Measurements from ENCODE around the gene RPSA.

- TF ChIP-seq CTCF (IDR thresholded peaks at IDR 0.05) (no peak), POLR2A (IDR thresholded peaks at IDR 0.05) (no peak)
Observed at GRCh38 chr3:39407259-39407629, 724 bp downstream of the RPSA start.
